ENCODE results near the gene ZNF611.
"Not testable (repeated sequence)": the region's sequence is repeated elsewhere in the genome, so short reads cannot be mapped to it uniquely, and the experiment has no call there.

DNA sequence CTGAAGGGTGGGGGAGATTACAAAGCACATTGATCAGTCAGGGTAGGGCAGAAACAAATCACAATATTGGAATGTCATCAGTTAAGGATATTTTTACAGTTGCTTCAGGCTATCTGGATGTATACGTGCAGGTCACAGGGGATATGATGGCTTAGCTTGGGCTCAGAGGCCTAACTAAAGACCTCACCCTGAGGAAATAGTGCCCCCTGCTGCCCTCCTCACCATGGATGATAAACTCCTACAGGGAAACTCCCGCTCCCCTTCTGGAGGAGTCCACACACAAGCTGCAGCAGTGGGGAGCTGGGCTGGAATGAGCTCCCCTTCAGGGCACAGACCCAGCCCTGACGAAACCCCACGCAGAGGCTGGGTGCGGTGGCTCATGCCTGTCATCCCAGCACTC is 35.3 kb downstream of the ZNF611 start:
- TF ChIP-seq POLR2A (IDR thresholded peaks at IDR 0.05; ENCODE audit: insufficient read depth in 1 of 2, low read depth in 2 of 2, low read length in 2 of 2); CHD2 (IDR thresholded peaks at IDR 0.05; ENCODE audit: low read depth, low read length); ZNF256 (CRISPR knock-in tag; conservative IDR thresholded peaks at IDR 0.05); TCF12 (IDR thresholded peaks at IDR 0.05); TCF12 (CRISPR knock-in tag; IDR thresholded peaks at IDR 0.05); ZBTB7A (CRISPR knock-in tag; IDR thresholded peaks at IDR 0.05); BCL6 (CRISPR knock-in tag; IDR thresholded peaks at IDR 0.05); ZNF230 (CRISPR knock-in tag; IDR thresholded peaks at IDR 0.05); POLR2AphosphoS5 (IDR thresholded peaks at IDR 0.05; ENCODE audit: low read depth, low read length); ZZZ3 (CRISPR knock-in tag; IDR thresholded peaks at IDR 0.05; ENCODE audit: borderline replicate concordance): not testable (repeated sequence)
- TF ChIP-seq, protein P1, sequence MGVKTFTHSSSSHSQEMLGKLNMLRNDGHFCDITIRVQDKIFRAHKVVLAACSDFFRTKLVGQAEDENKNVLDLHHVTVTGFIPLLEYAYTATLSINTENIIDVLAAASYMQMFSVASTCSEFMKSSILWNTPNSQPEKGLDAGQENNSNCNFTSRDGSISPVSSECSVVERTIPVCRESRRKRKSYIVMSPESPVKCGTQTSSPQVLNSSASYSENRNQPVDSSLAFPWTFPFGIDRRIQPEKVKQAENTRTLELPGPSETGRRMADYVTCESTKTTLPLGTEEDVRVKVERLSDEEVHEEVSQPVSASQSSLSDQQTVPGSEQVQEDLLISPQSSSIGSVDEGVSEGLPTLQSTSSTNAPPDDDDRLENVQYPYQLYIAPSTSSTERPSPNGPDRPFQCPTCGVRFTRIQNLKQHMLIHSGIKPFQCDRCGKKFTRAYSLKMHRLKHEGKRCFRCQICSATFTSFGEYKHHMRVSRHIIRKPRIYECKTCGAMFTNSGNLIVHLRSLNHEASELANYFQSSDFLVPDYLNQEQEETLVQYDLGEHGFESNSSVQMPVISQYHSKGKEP (CRISPR knock-in tag; IDR thresholded peaks at IDR 0.05), result not testable (repeated sequence)
- TF ChIP-seq, protein P2, sequence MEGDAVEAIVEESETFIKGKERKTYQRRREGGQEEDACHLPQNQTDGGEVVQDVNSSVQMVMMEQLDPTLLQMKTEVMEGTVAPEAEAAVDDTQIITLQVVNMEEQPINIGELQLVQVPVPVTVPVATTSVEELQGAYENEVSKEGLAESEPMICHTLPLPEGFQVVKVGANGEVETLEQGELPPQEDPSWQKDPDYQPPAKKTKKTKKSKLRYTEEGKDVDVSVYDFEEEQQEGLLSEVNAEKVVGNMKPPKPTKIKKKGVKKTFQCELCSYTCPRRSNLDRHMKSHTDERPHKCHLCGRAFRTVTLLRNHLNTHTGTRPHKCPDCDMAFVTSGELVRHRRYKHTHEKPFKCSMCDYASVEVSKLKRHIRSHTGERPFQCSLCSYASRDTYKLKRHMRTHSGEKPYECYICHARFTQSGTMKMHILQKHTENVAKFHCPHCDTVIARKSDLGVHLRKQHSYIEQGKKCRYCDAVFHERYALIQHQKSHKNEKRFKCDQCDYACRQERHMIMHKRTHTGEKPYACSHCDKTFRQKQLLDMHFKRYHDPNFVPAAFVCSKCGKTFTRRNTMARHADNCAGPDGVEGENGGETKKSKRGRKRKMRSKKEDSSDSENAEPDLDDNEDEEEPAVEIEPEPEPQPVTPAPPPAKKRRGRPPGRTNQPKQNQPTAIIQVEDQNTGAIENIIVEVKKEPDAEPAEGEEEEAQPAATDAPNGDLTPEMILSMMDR (CRISPR knock-in tag; IDR thresholded peaks at IDR 0.05), result peak; percentile 54
- TF ChIP-seq, protein P3, sequence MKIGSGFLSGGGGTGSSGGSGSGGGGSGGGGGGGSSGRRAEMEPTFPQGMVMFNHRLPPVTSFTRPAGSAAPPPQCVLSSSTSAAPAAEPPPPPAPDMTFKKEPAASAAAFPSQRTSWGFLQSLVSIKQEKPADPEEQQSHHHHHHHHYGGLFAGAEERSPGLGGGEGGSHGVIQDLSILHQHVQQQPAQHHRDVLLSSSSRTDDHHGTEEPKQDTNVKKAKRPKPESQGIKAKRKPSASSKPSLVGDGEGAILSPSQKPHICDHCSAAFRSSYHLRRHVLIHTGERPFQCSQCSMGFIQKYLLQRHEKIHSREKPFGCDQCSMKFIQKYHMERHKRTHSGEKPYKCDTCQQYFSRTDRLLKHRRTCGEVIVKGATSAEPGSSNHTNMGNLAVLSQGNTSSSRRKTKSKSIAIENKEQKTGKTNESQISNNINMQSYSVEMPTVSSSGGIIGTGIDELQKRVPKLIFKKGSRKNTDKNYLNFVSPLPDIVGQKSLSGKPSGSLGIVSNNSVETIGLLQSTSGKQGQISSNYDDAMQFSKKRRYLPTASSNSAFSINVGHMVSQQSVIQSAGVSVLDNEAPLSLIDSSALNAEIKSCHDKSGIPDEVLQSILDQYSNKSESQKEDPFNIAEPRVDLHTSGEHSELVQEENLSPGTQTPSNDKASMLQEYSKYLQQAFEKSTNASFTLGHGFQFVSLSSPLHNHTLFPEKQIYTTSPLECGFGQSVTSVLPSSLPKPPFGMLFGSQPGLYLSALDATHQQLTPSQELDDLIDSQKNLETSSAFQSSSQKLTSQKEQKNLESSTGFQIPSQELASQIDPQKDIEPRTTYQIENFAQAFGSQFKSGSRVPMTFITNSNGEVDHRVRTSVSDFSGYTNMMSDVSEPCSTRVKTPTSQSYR (CRISPR knock-in tag; IDR thresholded peaks at IDR 0.05; ENCODE audit: borderline replicate concordance), result not testable (repeated sequence)
- TF ChIP-seq, protein P4, sequence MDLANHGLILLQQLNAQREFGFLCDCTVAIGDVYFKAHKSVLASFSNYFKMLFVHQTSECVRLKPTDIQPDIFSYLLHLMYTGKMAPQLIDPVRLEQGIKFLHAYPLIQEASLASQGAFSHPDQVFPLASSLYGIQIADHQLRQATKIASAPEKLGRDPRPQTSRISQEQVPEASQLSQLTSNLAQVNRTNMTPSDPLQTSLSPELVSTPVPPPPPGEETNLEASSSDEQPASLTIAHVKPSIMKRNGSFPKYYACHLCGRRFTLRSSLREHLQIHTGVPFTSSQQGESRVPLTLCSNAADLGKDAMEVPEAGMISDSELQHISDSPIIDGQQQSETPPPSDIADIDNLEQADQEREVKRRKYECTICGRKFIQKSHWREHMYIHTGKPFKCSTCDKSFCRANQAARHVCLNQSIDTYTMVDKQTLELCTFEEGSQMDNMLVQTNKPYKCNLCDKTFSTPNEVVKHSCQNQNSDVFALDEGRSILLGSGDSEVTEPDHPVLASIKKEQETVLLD (CRISPR knock-in tag; IDR thresholded peaks at IDR 0.05; ENCODE audit: low read depth), result not testable (repeated sequence)

Data from HepG2 (cell line).